RCC 7860 (cell line): ENCODE data around the gene NFKBIE.
A peak's percentile ranks its signal among the peaks of the same experiment; 100 is the strongest.

ENCODE experiments used
- DNase-seq: peaks from one replicate; pipeline ENCODE4 v3.0.0-alpha.2; 2015; ENCODE audit warnings: low spot score
- FAIRE-seq: peaks from 2 replicates; lab custom pipeline; 2012; peaks lifted over from hg19 to GRCh38; lab: Jason Lieb, UNC

NFKBIE gene

DNA sequence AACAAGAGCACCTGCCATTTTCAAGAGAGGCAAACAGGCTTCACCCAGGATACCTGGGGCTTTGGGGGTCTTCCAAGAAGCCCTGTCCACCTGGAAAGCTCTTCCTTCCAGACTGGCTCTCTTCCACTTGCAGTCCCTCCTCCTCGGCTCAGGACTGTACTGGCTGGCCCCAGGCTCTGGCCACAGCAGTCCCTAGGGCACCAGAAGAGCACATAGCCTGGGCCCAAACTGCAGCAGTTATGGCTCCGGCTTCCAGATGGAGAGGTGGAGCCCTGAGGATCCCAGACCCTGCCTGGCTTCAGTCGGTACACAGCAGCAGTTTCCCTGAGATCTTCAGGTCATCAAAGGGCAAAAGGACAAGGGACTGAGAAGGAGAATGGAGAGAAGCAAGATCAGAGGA is 6.4 kb downstream of the NFKBIE start:
- DNase-seq = no peak
- no peak for FAIRE-seq

DNA sequence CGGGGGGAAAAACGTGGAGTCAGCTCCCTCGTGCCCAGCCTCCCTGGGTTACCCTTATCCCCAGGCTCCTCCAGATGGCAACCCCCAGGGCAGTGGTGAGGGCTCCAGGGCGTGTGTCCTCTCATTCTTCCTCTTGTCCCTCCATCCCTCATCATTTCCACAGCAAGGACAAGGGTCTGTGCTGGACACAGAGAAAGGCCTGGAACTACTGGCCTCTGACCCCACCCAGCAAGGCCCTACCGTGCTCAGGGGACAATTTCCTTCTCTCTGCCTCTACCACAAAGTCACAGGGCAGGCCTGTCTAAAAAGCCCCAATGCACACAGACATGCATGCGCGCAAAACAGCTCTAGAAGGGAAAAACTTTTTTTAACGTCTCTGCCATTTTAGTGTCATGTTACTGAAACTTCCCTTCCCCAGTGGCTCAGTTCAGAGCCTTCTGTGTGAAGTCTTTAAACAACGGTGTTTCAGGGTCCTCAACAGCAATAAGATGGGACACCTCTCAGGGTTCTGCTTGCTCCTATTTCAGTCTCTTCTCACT is 7.0 kb downstream of the NFKBIE start:
- no peak for DNase-seq
- FAIRE-seq = no peak

DNA sequence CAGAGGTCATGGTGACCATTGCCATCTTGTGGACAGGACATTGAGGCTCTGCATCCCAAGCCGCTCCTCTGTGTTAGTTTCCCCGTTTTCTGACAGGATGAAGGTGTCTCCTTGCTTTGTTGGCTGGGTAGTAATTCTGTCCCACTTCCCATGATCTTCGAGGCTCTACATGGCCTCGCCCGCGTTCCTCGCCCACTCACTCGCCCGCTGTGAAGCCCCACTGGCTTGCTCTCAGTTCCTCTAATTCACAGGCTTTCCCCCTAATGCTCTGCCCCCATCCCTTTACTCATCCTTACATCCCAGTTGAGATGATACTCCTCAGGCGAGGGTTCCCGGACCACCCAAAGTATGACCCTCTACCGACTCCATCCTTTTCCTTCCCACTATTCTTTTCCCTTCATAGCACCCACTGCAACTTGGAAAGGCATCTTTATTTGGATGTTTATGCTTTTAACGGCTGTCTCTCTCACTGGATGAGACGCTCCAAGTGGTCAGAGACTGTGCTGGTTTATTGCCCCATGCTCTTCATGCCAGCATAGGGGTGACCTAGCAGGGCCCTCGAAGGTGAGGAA is 7.5 kb downstream of the NFKBIE start:
- FAIRE-seq = no peak
- DNase-seq = no peak

DNA sequence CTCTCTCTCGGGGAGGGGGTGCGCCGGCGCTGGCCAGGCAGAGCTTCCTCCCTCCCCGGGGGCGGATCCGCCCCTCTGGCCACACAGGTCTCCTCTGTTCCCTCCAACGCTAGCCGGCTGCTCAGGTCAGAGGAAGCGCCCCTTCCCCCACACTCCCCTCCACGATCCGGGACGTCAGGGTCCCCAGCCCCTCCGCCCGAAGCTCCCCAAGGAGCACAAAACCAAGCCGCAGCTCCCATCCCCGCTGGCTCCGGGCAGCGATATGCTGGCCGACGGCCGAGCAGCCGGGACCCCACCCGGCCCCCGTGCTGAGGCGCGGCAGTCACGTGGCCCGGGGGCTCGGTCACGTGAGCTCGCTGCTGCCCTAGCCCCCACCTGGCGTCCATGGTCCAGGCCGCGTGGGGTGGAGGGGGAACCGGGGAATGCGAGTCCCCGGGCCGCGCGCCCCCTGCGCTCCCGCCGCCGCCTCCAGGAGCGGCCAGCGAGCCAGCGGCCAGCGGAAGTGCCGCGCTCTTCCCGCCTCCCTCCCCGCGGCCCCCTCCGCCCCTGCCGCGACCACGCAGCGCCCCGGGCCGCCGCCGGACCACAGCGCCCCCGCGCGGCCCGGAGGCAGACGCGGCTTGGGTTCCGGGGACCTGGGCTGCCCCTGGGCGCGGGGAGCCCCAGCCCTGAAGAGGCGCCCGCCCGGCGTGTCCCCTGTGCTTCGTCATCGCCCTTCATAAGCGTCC is 8.2 kb downstream of the NFKBIE start, which contains the start of gene SLC35B2:
SLC35B2 (minus strand) TSS at position 504 of the 728 bp plus-strand sequence; CDS start at position 386, 118 bp downstream.
- no peak for FAIRE-seq
- DNase-seq = peak; percentile 61

DNA sequence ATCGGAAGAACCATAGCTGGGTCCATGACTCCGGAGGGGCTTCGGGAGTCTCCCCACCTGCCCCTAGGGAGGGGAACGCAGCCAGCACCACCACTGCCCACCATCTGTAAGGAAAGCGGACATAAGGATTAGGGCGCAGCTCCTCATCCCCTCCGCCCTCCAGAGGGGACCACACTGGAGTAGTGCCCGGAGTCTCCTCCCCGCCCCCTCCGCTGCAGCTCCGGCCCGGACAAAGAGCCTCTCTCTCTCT is 8.7 kb downstream of the NFKBIE start:
- no peak for FAIRE-seq
- no peak for DNase-seq

DNA sequence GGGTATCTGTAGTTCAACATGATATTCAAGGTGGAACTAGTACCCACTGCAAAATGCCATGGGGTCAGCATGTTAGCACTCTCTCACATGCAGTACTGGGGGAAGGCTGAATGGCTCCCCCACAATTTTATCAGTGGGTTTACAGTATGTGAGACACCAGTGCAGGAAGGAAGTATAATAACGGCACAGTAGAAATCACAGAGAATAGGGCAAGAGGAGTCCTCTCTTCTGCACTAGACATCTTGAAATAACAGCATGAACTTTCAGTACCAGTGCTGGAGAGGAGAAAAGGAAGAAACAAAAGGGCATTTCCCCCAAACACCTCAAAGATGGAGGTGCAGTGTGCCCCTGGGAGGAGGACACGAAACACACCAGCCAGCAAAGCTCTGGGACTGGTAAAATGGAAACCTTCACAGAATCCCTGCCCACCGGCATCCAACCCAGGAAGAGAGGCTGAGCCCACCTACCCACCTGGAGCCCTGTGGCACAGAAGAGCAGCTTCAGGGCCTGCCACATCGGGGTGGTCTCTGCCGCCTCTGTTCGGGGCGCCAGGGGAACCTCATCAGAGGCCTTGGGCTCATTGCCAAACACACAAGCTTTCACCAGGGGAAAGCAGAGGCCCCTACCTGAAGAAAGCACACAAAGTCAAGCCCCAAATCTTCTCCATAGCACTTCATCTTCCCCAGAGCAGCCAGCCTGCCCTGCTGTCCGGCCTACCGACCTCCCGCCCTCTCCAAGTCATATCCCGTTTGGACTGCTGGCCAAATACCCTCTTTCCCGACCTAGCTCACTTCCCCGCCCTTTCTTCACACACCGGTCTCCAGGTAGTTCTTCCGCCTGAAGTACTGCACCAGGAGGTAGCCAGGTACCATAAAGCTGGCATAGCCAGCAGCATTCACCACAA is 9.2 kb downstream of the NFKBIE start:
- DNase-seq (no peak), FAIRE-seq (no peak)

DNA sequence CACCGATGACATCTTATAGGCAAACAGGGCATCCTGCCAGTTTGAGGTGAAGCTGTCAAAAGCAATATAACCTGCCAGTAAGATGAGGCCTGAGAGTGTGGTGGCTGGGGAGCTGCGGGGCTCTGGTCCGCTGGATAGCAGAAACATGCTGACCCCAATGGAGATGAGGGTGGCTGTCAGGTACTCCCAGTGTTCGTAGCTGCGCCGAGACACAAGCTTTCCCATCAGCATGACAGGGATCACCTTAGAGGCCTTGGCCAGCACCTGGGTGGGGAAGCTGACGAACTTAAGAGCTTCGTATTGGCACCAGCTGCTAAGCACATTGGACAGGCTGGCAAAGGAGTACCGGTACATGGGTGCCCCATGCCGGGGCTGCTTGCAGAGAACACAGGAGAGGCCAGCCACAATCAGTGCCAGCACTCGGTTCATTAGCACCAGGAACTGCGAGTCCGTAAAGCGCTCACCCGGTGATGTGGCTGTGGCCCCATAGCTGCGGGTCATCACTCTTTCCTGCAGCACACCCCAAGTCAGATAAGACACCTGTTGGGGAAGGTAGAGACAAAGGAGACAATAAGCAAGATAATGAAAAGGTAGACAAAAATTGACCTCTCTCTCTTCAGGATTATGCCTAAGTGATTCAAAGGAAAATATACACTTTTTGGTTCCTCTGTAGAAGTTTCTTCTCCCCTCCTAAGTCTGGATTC is 10.1 kb downstream of the NFKBIE start:
- peak; percentile 23 for DNase-seq

DNA sequence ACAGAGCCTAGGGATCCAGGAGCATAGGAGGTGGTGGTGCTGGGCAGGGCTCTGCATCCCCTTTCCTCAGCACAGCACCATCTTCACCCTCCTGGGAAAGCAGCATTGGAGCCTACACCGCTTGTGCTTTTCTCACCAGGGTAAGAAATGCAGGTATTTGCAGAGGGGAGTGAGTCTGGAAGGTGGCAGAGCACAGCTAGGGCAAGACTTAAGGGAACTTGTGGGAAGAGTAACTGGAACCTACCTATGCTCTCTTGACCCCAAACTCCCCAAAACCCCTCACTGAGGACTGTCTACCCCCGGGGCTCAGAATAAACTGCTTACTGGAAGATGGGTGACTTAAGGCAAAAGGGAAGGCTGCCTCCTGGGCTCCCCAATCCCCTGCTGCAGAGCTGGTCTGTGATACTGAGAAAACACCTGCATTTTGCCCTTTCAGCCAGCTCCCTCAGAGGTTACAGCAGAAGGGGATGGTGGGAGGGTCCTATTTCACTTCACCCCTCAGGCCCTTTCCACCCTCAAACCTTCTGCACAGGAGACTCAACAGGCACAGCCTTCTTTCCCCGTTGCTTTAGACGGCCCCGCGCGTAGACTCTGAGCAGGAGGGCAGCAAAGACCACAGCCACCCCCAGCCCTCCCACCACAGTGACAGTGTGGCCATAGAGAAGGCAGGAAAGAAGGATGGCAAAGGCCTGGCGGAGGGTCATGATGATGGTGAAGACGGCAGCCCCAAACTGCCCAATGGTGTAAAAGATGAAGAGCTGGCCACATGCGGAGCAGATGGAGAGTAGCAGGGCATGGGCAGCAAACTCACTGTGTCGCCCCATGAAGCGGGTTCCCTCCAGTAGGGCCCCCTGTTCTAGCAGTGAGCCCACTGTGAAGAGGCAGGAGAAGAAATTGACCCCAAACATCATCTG is 10.9 kb downstream of the NFKBIE start:
- FAIRE-seq = no peak

More for the DNA sequence above, 10.1 kb downstream of the NFKBIE start:
- no peak for FAIRE-seq

DNA sequence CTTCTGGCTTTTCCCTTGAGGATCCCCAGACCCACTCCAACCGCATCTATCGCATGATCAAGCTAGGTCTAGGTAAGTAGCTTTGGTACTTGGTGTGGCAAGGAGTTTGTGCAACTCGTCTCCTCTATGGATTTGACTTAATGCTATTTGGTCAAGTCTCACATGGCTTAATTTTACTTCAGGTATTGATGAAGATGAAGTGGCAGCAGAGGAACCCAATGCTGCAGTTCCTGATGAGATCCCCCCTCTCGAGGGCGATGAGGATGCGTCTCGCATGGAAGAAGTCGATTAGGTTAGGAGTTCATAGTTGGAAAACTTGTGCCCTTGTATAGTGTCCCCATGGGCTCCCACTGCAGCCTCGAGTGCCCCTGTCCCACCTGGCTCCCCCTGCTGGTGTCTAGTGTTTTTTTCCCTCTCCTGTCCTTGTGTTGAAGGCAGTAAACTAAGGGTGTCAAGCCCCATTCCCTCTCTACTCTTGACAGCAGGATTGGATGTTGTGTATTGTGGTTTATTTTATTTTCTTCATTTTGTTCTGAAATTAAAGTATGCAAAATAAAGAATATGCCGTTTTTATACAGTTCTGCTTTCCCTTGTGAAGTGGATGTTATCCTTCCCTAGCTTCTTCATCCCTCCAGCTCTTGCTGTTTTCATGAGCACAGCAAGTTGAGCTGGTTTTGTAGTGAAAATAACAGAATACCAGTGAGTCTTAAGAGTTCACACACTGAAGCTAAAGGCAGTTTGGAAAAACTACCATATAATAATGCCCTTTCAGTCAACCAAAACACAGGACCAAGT is 11.8 kb downstream of the NFKBIE start:
- DNase-seq (peak; percentile 37), FAIRE-seq (no peak)

More for the DNA sequence above, 10.9 kb downstream of the NFKBIE start:
- DNase-seq = no peak

DNA sequence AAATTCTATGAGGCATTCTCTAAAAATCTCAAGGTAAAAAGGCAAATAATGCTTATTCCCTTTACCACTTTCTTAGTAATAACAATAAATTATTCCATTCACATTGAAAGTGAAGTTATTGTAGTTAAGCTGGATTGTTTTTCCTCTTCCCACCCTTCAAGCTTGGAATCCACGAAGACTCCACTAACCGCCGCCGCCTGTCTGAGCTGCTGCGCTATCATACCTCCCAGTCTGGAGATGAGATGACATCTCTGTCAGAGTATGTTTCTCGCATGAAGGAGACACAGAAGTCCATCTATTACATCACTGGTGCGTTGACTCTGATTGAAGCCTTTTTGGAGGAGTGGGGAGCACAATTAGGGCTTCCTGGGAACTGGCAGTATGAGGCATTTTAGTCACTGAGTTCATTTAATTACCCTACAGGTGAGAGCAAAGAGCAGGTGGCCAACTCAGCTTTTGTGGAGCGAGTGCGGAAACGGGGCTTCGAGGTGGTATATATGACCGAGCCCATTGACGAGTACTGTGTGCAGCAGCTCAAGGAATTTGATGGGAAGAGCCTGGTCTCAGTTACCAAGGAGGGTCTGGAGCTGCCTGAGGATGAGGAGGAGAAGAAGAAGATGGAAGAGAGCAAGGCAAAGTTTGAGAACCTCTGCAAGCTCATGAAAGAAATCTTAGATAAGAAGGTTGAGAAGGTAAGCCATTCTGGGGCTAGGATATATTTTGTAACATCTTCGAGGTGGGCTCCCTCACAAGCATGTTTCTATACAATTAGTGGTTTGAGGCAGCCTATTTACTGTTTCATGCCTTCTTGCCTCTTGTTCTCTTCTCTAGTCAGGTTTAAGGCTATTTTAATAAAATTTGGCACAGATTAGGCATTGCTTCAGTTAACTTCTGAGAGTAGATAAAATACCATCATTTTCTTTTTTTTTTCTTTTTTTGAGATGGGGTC is 13.5 kb downstream of the NFKBIE start:
- no peak for FAIRE-seq

DNA sequence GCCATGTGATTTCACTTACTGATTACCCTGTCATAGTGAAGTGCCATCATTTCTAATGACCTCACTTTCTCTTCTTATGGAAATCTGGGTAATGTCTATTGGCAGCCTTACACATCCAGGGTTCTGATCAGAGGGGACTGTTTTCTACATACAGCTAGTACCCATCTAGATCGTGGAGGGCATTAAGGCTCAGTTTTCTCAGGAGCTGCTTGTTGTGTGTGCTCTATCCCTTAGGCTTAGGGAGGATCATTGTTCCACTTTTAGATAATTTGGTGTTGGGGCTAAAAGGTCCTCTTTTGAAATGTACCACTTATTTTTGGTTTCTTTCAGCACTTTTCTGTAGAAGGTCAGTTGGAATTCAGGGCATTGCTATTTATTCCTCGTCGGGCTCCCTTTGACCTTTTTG is 14.6 kb downstream of the NFKBIE start:
- FAIRE-seq = no peak

More for the DNA sequence above, 13.5 kb downstream of the NFKBIE start:
- DNase-seq = no peak

DNA sequence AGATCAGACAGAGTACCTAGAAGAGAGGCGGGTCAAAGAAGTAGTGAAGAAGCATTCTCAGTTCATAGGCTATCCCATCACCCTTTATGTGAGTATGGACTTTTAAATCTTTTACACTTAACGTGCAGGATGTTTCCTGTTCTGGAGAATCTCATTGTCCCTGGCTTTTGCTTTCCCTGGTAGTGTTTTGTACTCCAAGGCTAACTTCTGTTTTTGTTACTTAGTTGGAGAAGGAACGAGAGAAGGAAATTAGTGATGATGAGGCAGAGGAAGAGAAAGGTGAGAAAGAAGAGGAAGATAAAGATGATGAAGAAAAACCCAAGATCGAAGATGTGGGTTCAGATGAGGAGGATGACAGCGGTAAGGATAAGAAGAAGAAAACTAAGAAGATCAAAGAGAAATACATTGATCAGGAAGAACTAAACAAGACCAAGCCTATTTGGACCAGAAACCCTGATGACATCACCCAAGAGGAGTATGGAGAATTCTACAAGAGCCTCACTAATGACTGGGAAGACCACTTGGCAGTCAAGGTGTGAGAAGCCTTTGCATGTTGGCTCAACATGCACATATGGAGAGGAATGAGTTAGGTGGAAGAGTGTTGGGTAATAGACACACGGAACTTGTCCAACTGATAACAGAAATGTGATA is 15.2 kb downstream of the NFKBIE start:
- FAIRE-seq = no peak
- no peak for DNase-seq

More for the DNA sequence above, 14.6 kb downstream of the NFKBIE start:
- no peak for DNase-seq

DNA sequence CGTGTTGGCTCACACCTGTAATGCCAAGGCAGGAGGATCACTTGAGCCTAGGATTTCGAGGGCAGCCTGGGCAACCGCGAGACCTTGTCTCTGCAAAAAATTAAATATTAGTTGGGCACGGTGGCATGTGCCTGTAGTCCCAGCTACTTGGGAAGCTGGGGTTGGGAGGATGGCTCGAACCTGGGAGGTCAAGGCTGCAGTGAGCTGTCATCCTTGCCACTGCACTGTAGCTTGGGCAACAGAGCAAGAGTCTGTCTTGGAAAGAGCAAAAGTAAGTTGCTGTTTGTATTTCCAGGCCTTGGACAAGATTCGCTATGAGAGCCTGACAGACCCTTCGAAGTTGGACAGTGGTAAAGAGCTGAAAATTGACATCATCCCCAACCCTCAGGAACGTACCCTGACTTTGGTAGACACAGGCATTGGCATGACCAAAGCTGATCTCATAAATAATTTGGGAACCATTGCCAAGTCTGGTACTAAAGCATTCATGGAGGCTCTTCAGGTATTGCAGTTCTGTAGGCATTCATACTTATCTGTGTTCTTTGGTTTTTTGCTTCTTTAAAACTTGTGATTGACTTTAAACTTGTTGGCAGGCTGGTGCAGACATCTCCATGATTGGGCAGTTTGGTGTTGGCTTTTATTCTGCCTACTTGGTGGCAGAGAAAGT is 16.1 kb downstream of the NFKBIE start:
- DNase-seq (no peak), FAIRE-seq (no peak)

DNA sequence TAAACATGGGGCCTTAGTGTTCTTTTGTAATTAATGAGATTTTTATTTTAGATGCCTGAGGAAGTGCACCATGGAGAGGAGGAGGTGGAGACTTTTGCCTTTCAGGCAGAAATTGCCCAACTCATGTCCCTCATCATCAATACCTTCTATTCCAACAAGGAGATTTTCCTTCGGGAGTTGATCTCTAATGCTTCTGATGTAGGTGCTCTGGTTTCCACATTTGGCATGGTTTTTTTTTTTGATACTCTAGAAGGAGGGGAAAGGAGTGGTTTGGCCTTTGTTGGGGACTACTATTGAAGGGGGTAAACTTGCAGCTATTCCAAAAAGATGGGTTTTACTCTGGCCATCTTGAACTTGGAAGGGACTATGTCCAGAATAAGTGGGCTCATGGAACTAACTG is 16.8 kb downstream of the NFKBIE start:
- no peak for FAIRE-seq

DNA sequence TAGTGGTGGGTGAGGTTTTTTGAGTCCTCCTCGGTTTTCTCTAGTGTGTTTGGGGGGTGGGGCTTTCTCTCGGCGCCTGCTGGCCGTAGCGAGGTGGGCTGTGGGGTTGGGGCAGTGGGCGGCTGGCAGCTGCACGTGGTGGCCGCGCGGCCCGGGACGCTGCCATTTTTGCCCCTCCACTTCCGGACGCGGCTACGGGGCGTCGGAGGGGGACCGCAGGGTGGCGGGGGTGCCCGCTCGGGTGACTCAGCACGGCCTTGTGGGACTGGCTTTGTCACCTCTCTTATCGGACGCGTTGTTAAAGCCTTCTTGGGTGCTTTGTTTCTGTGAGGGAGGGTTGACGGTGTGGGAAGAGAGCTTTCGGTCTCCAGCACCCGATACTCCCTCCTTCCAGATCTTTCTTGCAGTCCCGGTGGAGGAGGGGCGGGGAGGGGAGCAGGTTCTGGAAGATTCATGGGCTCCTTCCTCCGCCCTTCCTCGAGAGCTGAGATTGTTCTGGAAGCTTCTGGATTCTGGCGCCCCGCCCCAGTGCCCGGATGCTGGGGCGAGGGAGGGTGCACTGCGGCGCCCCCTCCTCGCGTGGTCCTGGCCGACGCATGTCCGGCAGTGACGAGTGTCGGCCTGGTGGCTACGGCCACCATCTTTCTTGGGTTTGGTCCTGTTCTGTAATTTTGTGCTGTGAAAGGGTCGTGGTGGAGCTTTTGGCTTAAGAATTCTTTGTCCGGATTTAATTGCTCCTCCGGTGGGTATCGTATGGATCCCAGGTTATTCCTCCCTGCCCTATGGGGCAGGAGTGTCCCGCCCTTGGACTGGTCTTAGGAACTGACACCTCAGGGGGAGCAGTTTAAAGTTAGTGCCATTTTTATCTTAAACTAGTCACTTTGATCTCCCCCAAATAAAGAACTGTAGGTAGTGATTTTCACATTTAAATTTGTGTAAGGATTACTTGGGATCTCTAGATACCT is 17.7 kb downstream of the NFKBIE start:
- peak; percentile 38 for DNase-seq
- no peak for FAIRE-seq

More for the DNA sequence above, 16.8 kb downstream of the NFKBIE start:
- DNase-seq = no peak
